Parathyroid adenoma (tissue), 2 donors: ENCODE measurements around the gene ART3.

Experiments
- H2AFZ ChIP-seq: fragments of 300-600 bp; sonication (generic); one replicate; pipeline ENCODE4 v1.7.0; 2017; ENCODE audit warnings: antibody characterized with exemption, mild to moderate bottlenecking
- H3K27ac ChIP-seq: fragments of 300-600 bp; sonication (generic); one replicate; pipeline ENCODE4 v1.7.0; 2017
- H3K27me3 ChIP-seq: fragments of 300-600 bp; sonication (generic); one replicate; pipeline ENCODE4 v1.7.0; 2017; ENCODE audit warnings: low read length; ENCODE audit not compliant: control insufficient read depth, insufficient read depth
- H3K36me3 ChIP-seq: fragments of 300-600 bp; sonication (generic); one replicate; pipeline ENCODE4 v1.7.0; 2017; ENCODE audit warnings: low read length; ENCODE audit not compliant: control insufficient read depth, insufficient read depth
- H3K4me1 ChIP-seq: fragments of 300-600 bp; sonication (generic); one replicate; pipeline ENCODE4 v1.7.0; 2017; ENCODE audit warnings: control low read depth
- H3K4me2 ChIP-seq: fragments of 300-600 bp; sonication (generic); one replicate; pipeline ENCODE4 v1.7.0; 2017; ENCODE audit warnings: low read length
- H3K4me3 ChIP-seq: fragments of 300-600 bp; sonication (generic); one replicate; pipeline ENCODE4 v1.7.0; 2017; ENCODE audit warnings: low read depth, low read length
- H3K79me2 ChIP-seq: fragments of 300-600 bp; sonication (generic); one replicate; pipeline ENCODE4 v1.7.0; 2017; ENCODE audit warnings: control low read depth
- H3K9ac ChIP-seq: fragments of 300-600 bp; sonication (generic); one replicate; pipeline ENCODE4 v1.7.0; 2017; ENCODE audit warnings: mild to moderate bottlenecking
- H3K9me3 ChIP-seq: fragments of 300-600 bp; sonication (generic); one replicate; pipeline ENCODE4 v1.7.0; 2017; ENCODE audit warnings: low read length; ENCODE audit not compliant: control insufficient read depth
- TF ChIP-seq, protein P1 (sequence below): fragments of 300-600 bp; sonication (generic); IDR thresholded peaks from one replicate; pipeline ENCODE4 v1.7.0; 2017; ENCODE audit warnings: antibody characterized with exemption, mild to moderate bottlenecking
- donor health status: primary hyperparathyroidism.

ART3 gene

DNA sequence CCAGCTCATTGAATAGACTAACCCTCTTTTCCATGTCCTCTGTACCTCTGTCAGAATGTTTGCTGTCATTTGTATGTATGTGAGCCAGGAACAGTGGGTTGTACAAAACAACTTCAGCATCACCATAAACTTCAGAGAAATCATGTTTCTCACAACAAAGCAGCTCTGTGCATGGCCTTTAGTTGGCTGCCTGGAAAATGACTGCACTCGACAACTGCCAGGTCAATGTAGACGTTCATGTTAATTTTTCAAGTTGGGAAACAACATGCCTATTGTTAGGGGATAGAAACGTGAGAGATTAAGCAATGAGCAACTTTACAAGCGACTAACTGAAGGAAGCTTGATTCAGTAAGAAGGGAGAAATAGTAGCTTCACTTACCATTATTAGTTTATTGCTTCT lies 20.8 kb upstream of the ART3 start:
- Histone ChIP-seq H3K79me2 (no peaks in the 10 kb centered on the region), H3K4me2 (no peak overlapping the region), H3K4me3 (no peak overlapping the region), H3K9me3 (no peaks in the 10 kb centered on the region), H3K9ac (no peak overlapping the region), H2AFZ (no peak overlapping the region), H3K27ac (no peak overlapping the region), H3K36me3 (no peaks in the 10 kb centered on the region), H3K4me1 (no peaks in the 10 kb centered on the region), H3K27me3 (no peaks in the 10 kb centered on the region)
- TF ChIP-seq, protein P1, sequence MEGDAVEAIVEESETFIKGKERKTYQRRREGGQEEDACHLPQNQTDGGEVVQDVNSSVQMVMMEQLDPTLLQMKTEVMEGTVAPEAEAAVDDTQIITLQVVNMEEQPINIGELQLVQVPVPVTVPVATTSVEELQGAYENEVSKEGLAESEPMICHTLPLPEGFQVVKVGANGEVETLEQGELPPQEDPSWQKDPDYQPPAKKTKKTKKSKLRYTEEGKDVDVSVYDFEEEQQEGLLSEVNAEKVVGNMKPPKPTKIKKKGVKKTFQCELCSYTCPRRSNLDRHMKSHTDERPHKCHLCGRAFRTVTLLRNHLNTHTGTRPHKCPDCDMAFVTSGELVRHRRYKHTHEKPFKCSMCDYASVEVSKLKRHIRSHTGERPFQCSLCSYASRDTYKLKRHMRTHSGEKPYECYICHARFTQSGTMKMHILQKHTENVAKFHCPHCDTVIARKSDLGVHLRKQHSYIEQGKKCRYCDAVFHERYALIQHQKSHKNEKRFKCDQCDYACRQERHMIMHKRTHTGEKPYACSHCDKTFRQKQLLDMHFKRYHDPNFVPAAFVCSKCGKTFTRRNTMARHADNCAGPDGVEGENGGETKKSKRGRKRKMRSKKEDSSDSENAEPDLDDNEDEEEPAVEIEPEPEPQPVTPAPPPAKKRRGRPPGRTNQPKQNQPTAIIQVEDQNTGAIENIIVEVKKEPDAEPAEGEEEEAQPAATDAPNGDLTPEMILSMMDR, result no peak

DNA sequence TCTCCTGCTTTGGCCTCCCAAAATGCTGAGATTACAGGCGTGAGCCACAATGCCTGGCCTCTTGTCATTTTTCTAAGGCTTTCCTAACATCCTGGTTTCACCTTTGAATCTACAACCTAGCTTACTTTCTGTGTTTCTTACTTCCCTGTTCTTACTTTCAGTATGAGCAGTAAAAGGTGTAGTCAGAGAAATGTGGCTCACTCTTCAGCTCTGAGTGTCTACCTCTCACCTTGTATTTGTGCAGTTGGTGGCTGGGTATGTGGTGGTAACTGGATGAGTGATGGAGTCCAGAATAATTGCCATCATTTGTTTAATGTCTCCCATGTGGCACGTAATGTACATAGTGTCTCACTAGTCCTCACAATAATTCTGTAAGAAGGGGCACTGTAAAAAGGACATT lies 19.5 kb upstream of the ART3 start:
- TF ChIP-seq, protein P1, result no peak

DNA sequence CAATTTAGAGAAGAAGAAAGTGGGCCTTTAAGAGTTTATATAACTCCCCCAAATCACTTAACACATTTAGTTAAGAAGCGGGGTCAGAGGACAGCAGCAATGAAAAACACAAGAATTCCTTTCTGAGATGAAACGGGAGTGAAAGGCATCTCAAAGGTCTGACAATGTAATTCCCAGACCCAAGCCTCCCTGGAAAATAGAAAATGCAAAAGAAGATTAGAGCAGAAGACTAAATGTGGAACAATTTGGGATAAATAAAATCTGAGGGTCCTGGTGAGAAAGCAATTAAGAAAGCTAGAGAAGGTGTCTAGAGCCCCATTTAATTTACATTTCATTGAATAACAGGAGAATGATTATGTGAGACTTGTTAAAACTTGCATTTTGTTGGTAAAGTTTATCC lies 19.1 kb upstream of the ART3 start:
- H2AFZ ChIP-seq, result no peak overlapping the region
- TF ChIP-seq, protein P1, result no peak
- no peaks in the 10 kb centered on the region for H3K4me1 ChIP-seq
- no peaks in the 10 kb centered on the region for H3K27me3 ChIP-seq
- H3K36me3 ChIP-seq, result no peaks in the 10 kb centered on the region
- H3K9ac ChIP-seq, result no peak overlapping the region
- H3K79me2 ChIP-seq, result no peaks in the 10 kb centered on the region
- no peak overlapping the region for H3K4me3 ChIP-seq
- H3K27ac ChIP-seq, result no peak overlapping the region
- no peak overlapping the region for H3K4me2 ChIP-seq
- H3K9me3 ChIP-seq, result no peaks in the 10 kb centered on the region

More for the DNA sequence above, 19.5 kb upstream of the ART3 start:
- Histone ChIP-seq H3K4me3 (no peak overlapping the region), H3K4me2 (no peak overlapping the region), H3K9ac (no peak overlapping the region), H3K9me3 (no peaks in the 10 kb centered on the region), H3K79me2 (no peaks in the 10 kb centered on the region), H3K27me3 (no peaks in the 10 kb centered on the region), H3K36me3 (no peaks in the 10 kb centered on the region), H3K4me1 (no peaks in the 10 kb centered on the region), H3K27ac (no peak overlapping the region), H2AFZ (no peak overlapping the region)

DNA sequence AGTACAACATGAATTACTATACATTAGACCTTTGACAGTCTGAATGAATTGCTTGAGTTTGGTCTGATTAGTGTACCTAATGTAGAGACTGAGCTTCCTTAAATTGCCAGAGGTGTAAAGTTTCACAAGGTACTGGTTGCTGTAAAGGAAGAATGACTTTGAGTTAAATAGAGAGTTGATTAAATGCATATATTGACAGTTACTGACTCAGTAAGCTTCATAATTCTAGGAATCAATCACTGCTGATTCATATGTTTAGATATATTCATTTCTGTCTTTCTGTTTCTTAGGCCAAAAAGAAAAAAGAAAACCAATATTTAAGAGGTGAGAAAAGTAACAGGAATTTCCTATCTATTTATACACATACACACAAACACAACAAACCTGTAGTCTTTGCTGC lies 16.2 kb upstream of the ART3 start:
- TF ChIP-seq, protein P1, result no peak
- no peak overlapping the region for H3K9ac ChIP-seq
- no peaks in the 10 kb centered on the region for H3K79me2 ChIP-seq
- H3K9me3 ChIP-seq, result no peaks in the 10 kb centered on the region
- no peak overlapping the region for H2AFZ ChIP-seq
- no peaks in the 10 kb centered on the region for H3K4me1 ChIP-seq
- no peak overlapping the region for H3K4me3 ChIP-seq
- H3K36me3 ChIP-seq, result no peaks in the 10 kb centered on the region
- H3K27me3 ChIP-seq, result no peaks in the 10 kb centered on the region
- H3K27ac ChIP-seq, result no peak overlapping the region
- H3K4me2 ChIP-seq, result no peak overlapping the region

DNA sequence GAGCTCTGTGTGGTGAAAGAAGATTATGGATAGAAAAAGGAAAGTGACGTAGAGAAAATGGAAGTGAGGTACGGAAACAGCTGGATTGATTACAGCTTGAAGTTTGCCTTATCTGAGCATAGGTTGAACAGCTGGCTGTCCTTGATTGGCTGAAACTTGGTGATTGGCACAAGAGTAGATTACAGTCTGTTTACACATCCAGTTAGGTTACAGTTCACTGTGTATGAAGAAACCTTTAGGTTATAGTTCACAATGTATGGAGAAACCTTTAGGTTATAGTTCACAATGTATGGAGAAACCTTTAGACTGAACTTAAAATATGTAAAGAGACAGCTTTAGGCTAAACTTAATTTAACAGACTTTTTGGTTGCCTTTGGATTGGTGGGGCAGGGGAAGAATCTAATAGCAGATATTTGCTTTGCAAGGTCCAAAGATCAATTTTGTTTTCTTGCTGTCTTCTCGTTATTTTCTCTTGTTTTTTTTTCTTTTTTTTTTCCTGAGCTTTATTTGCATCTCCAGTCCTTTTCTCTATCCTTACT lies 15.6 kb upstream of the ART3 start:
- TF ChIP-seq, protein P1, result no peak
- H3K4me3 ChIP-seq, result no peak overlapping the region
- H3K27ac ChIP-seq, result no peak overlapping the region
- H3K27me3 ChIP-seq, result no peaks in the 10 kb centered on the region
- H2AFZ ChIP-seq, result no peak overlapping the region
- no peaks in the 10 kb centered on the region for H3K4me1 ChIP-seq
- H3K79me2 ChIP-seq, result no peaks in the 10 kb centered on the region
- H3K9ac ChIP-seq, result no peak overlapping the region
- H3K9me3 ChIP-seq, result no peaks in the 10 kb centered on the region
- H3K4me2 ChIP-seq, result no peak overlapping the region
- no peaks in the 10 kb centered on the region for H3K36me3 ChIP-seq
